Activated CD8-positive, alpha-beta memory T cell treated with anti-CD3 and anti-CD28 coated beads for 4 hours (primary cell): ENCODE data around the gene SLC22A23.
"Not testable (repeated sequence)": the region's sequence is repeated elsewhere in the genome, so short reads cannot be mapped to it uniquely, and the experiment has no call there.

Experiments used
- DNase-seq, 2 donors: peaks; one replicate each; pipeline ENCODE4 v3.0.0-alpha.2; 2020; ENCODE audit warnings: low read depth in 2 of 2

Gene SLC22A23

GRCh38 chr6:3385181-3385580 lies 71.7 kb downstream of the SLC22A23 start:
- not testable (repeated sequence) for DNase-seq

- DNase-seq = no peak
These were observed 72.4 kb downstream of the SLC22A23 start for GRCh38 chr6:3384241-3385143.

- no peak for DNase-seq
These were observed 73.3 kb downstream of the SLC22A23 start for GRCh38 chr6:3383525-3383924.

GRCh38 chr6:3382326-3383279 lies 74.2 kb downstream of the SLC22A23 start:
- no peak for DNase-seq

- no peak for DNase-seq
These were observed 75.5 kb downstream of the SLC22A23 start for GRCh38 chr6:3381233-3381921.

DNA sequence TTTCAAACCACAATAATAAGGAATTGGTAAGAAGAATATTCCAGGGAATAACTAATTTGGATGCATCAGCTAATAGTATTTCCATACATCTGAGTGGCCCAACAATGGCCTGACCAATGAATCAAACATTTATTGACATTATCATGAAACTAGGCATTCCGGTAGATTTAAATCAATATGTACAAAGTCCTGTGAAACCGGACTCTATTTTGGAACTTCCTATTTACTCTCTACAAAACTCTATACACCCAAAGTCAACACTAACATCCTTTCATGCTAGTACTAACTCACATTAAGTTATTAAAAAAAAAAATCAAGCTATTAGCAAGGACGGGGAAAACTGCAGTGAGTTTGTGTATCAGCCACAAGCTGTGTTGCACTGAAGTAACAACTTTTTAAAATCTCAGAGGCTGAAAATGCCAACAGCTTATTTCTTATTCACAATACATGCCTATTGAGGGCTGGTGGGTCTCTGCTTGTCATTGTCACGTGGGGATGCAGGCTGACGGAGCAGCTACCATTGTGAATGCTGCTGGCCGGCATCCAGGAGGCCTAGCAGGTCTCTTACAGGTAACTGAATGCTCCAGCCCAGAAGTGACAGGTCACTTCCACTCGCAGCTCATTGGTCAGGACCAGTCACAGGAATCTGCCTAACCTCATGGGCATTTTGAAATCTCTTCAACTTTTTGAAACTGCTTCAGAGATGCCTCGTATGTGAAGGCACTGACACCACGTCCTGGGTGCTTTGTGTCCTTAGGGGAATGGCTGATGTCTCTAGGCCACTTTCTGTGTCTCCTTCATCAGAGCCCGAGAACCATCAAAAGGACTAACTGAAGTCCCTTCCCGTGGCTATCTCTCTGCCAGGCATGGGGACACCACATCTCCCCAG lies 76.3 kb downstream of the SLC22A23 start:
- no peak for DNase-seq

DNA sequence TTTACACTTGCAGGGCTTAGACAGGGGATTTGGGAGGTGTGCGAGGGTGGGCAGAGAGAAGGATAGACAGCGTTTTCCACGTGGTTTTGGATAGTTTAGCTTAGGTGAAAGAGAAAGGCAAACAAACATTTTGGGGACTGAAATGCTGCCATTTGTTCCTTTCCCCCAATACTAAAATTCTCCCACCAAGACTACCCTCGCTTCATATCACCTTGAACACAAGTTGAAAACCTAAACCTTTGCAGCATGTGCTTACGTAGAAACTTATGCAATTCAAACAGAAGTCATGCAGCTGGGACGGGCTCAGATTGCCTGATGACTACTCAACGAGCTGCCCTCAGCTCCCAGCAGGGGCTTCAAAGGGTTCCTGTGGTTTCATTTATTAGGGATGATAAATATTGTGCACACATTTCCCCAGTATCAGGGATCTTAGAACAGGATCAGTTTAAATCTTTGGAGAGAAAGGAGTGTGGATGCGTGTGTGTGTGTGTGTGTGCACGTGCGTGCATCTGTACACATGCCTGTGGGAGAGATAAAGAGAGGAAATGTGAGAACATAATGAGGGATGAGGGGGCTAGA lies 77.3 kb downstream of the SLC22A23 start:
- DNase-seq = no peak

DNA sequence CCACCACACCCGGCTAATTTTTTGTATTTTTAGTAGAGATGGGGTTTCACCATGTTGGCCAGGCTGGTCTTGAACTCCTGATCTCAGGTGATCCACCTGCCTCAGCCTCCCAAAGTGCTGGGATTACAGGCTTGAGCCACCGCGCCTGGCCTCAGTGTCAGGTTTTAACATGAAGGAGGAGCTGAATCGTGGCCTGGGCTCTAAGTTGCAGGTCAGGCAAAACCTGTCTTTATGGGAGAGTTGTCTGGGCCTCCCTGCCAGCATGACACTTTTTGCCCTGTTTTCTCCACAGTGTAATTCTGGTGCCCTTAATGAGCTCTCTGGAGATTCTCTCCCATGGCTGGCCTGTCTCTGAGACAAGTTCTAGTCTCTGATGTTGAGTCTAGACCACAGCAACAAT lies 78.0 kb downstream of the SLC22A23 start:
- not testable (repeated sequence) for DNase-seq

DNA sequence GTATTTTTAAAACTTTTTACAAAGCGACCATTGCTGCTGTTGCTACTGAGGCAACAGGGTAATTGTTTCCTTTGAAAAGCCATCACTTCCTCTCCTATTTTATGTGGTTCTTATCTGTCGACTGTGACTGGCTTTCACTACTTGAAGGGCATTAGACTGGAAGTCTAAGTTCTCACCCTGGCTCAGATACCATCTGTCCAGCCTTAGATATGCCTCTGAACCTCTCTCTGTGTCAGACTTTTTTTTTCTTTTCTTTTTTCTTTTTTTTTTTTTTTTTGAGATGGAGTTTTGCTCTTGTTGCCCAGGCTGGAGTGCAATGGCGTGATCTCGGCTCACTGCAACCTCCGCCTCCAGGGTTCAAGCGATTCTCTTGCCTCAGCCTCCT lies 78.5 kb downstream of the SLC22A23 start:
- DNase-seq = not testable (repeated sequence)

- no peak for DNase-seq
These were observed 79.1 kb downstream of the SLC22A23 start for GRCh38 chr6:3377536-3378397.

DNA sequence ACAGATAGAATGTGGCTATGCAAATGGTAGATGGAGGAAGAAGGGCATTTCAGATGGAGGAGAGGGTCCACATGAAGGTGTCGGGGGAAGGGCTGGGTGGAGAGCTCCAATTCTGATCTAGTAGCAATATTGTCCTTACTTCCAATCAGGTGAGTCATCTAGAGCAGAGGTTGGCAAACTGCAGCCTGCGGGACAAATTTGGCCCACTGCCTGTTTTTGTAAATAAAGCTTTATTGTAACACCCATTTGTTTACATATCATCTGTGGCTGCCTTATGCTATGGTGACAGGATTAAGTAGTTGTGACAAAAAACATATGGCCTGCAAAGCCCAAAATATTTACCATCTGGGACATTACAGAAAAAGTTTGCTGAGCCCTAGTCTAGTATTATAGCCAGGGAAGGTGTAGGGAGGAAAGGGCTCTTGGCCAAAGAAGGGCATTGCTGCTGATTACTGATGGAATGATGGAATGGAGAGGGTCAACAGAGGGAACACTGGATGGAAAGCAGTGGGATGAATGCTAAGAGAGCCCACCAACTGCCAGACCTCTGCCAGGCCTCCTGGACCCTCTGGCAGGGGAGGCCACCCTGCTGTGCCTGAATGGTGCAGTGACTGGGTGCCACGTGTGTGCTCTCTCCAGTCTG lies 79.8 kb downstream of the SLC22A23 start:
- DNase-seq = no peak

DNA sequence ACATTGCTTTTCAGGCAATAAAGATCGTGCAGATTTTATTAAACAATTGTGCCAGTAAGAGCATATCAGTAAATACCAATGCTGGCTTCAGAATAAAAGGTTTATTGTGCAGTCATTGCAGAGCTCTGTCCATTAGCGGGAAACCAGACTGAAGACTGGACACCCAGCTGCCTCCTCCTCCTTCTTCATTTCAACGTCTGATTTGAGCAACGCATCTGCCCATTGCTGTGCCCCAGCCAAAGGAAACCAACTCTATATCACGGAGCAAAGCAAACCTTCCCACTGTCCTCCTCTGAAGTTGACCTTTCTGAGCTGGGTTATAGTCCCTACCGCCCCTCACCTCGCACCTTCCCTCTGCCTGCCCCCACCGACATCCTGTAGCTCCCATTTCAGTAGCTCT lies 80.8 kb downstream of the SLC22A23 start:
- no peak for DNase-seq

DNA sequence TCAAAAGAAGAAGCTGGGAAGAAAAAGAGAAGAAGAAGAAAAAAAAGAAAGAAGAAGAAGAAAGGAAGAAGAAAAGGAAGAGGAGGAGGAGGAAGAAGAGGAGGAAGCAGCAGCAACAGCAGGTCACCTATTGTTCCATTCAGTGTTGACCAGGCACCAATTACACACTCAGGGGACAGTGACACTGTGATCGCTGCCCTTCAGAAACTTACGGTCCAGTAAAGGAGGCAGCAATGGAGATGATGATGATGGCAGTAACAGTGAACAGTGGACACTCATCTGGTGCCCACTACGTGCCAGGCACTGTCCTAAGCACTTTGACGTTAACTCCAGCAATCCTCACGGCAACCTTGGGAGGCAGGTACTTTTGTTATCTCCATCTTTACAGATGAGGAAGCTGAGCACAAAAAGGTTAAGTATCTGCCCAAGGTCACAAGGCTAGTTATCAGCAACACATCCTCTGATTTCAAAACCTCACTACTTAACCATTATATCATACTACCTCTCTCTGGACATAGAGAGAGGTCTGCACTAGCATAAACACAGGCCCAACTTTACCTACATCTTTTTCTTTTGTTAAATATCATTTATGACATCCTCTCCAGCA lies 83.2 kb downstream of the SLC22A23 start:
- DNase-seq = no peak

DNA sequence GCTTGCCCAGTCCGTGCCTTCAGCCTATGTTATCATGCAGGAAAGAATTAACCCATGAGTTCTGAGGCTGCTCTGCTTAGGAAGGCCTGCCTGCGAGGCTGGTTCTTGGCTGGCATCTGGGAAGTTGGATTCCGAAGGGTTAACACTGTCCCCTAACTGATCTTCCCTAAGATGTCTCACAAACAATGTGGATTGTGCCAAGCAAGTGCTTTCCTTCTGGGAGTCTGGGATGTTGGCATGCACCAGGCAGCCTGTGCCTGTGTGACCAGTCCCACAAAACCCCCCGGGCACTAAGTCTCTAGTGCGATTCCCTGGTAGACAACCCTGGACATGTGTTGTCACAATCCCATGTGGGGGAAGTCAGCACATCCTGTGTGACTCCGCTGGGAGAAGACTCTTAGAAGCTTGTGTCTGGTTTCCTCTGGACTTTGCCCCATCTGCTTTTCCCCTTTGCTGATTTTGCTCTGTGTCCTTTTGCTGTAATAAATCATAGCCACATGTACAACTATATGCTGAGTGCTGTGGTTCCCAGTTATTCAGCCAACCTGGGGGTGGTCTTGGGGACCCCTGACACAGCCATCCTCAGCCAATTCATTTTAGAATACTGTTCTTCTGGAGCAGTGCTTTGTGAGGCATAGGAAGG lies 83.8 kb downstream of the SLC22A23 start:
- DNase-seq = no peak

- no peak for DNase-seq
These were observed 84.5 kb downstream of the SLC22A23 start for GRCh38 chr6:3372184-3372846.

- DNase-seq = no peak
These were observed 85.5 kb downstream of the SLC22A23 start for GRCh38 chr6:3371222-3371949.
